Measurements from ENCODE around the gene PAQR4.

Gene PAQR4

GRCh38 chr16:2938206-2938605 lies 30.9 kb upstream of the PAQR4 start:
- TF ChIP-seq USF1 (IDR thresholded peaks at IDR 0.05), result no peak
- TF ChIP-seq MAX (IDR thresholded peaks at IDR 0.05), result no peak
- no peak for TF ChIP-seq CEBPB (IDR thresholded peaks at IDR 0.05)
- TF ChIP-seq TAF1 (IDR thresholded peaks at IDR 0.05; ENCODE audit: low read depth), result no peak
- no peak for TF ChIP-seq TEAD4 (IDR thresholded peaks at IDR 0.05)
- TF ChIP-seq FOXM1 (IDR thresholded peaks at IDR 0.05; ENCODE audit: borderline replicate concordance, low read depth), result no peak
- no peak for TF ChIP-seq REST (IDR thresholded peaks at IDR 0.05; ENCODE audit: low read depth)
- no peak for TF ChIP-seq CREB1 (IDR thresholded peaks at IDR 0.05; ENCODE audit: low read depth)
- no peak for TF ChIP-seq EP300 (IDR thresholded peaks at IDR 0.05; ENCODE audit: borderline replicate concordance)
- no peak for TF ChIP-seq TCF12 (IDR thresholded peaks at IDR 0.05; ENCODE audit: low read depth)
- no peak for TF ChIP-seq YY1 (IDR thresholded peaks at IDR 0.05; ENCODE audit: low read depth)
- TF ChIP-seq ZBTB7A (IDR thresholded peaks at IDR 0.05; ENCODE audit: low read depth), result no peak
- no peak for TF ChIP-seq EGR1 (IDR thresholded peaks at IDR 0.05)
- no peak for TF ChIP-seq RAD21 (IDR thresholded peaks at IDR 0.05; ENCODE audit: low read depth)
- no peak for TF ChIP-seq NFIC (IDR thresholded peaks at IDR 0.05)

- no peak for TF ChIP-seq RAD21 (IDR thresholded peaks at IDR 0.05; ENCODE audit: low read depth)
- no peak for TF ChIP-seq TEAD4 (IDR thresholded peaks at IDR 0.05)
- no peak for TF ChIP-seq YY1 (IDR thresholded peaks at IDR 0.05; ENCODE audit: low read depth)
- no peak for TF ChIP-seq EGR1 (IDR thresholded peaks at IDR 0.05)
- TF ChIP-seq CEBPB (IDR thresholded peaks at IDR 0.05), result no peak
- TF ChIP-seq ZBTB7A (IDR thresholded peaks at IDR 0.05; ENCODE audit: low read depth), result no peak
- no peak for TF ChIP-seq USF1 (IDR thresholded peaks at IDR 0.05)
- TF ChIP-seq MAX (IDR thresholded peaks at IDR 0.05), result no peak
- TF ChIP-seq CREB1 (IDR thresholded peaks at IDR 0.05; ENCODE audit: low read depth), result no peak
- no peak for TF ChIP-seq FOXM1 (IDR thresholded peaks at IDR 0.05; ENCODE audit: borderline replicate concordance, low read depth)
- no peak for TF ChIP-seq TCF12 (IDR thresholded peaks at IDR 0.05; ENCODE audit: low read depth)
- no peak for TF ChIP-seq EP300 (IDR thresholded peaks at IDR 0.05; ENCODE audit: borderline replicate concordance)
- no peak for TF ChIP-seq NFIC (IDR thresholded peaks at IDR 0.05)
- no peak for TF ChIP-seq REST (IDR thresholded peaks at IDR 0.05; ENCODE audit: low read depth)
- no peak for TF ChIP-seq TAF1 (IDR thresholded peaks at IDR 0.05; ENCODE audit: low read depth)
These were observed 29.2 kb upstream of the PAQR4 start for GRCh38 chr16:2939968-2940367.

- TF ChIP-seq TCF12 (IDR thresholded peaks at IDR 0.05; ENCODE audit: low read depth) (no peak), EGR1 (IDR thresholded peaks at IDR 0.05) (no peak), TEAD4 (IDR thresholded peaks at IDR 0.05) (no peak), ZBTB7A (IDR thresholded peaks at IDR 0.05; ENCODE audit: low read depth) (no peak), CREB1 (IDR thresholded peaks at IDR 0.05; ENCODE audit: low read depth) (no peak), MAX (IDR thresholded peaks at IDR 0.05) (no peak), CEBPB (IDR thresholded peaks at IDR 0.05) (no peak), EP300 (IDR thresholded peaks at IDR 0.05; ENCODE audit: borderline replicate concordance) (no peak), FOXM1 (IDR thresholded peaks at IDR 0.05; ENCODE audit: borderline replicate concordance, low read depth) (no peak), YY1 (IDR thresholded peaks at IDR 0.05; ENCODE audit: low read depth) (no peak), NFIC (IDR thresholded peaks at IDR 0.05) (no peak), TAF1 (IDR thresholded peaks at IDR 0.05; ENCODE audit: low read depth) (no peak), RAD21 (IDR thresholded peaks at IDR 0.05; ENCODE audit: low read depth) (no peak)
These were observed 27.1 kb upstream of the PAQR4 start for GRCh38 chr16:2942045-2942444.

GRCh38 chr16:2946649-2947048 lies 22.5 kb upstream of the PAQR4 start:
- TF ChIP-seq TAF1 (IDR thresholded peaks at IDR 0.05; ENCODE audit: low read depth) (no peak), CREB1 (IDR thresholded peaks at IDR 0.05; ENCODE audit: low read depth) (no peak), FOXM1 (IDR thresholded peaks at IDR 0.05; ENCODE audit: borderline replicate concordance, low read depth) (no peak), RAD21 (IDR thresholded peaks at IDR 0.05; ENCODE audit: low read depth) (no peak)

- TF ChIP-seq CEBPB (IDR thresholded peaks at IDR 0.05) (no peak), YY1 (IDR thresholded peaks at IDR 0.05; ENCODE audit: low read depth) (no peak), ZBTB7A (IDR thresholded peaks at IDR 0.05; ENCODE audit: low read depth) (no peak), FOXM1 (IDR thresholded peaks at IDR 0.05; ENCODE audit: borderline replicate concordance, low read depth) (no peak), CREB1 (IDR thresholded peaks at IDR 0.05; ENCODE audit: low read depth) (no peak), NFIC (IDR thresholded peaks at IDR 0.05) (no peak), REST (IDR thresholded peaks at IDR 0.05; ENCODE audit: low read depth) (no peak), TEAD4 (IDR thresholded peaks at IDR 0.05) (no peak), TAF1 (IDR thresholded peaks at IDR 0.05; ENCODE audit: low read depth) (no peak), MAX (IDR thresholded peaks at IDR 0.05) (no peak), RAD21 (IDR thresholded peaks at IDR 0.05; ENCODE audit: low read depth) (no peak), EGR1 (IDR thresholded peaks at IDR 0.05) (no peak)
These were observed 20.1 kb upstream of the PAQR4 start for GRCh38 chr16:2948807-2949704.
